Naive B cell (primary cell): Measurements from ENCODE around the gene RTEL1. TPM values are rescaled to one million over a fixed set of nuclear protein-coding genes. Genes with fewer than 3 reads are reported as not detected.
"Not testable (repeated sequence)": the region's sequence is repeated elsewhere in the genome, so short reads cannot be mapped to it uniquely, and the experiment has no call there.

Source experiments
- ATAC-seq, 2 donors: fragments of 150-1000 bp; cut with Tn5 transposase; 2 replicates each; pipeline ENCODE4 v1.10.0; 2021; ENCODE audit warnings: low read depth in 2 of 2, mild to moderate bottlenecking in 2 of 2, moderate library complexity in 2 of 2
- DNase-seq: peaks from one replicate; pipeline ENCODE4 v3.0.0; 2022
- H3K27ac Mint-ChIP-seq, 6 donors: one replicate each; pipeline ENCODE4 v1.8.0; 2020 to 2022; ENCODE audit warnings: mild to moderate bottlenecking in 6 of 6, mixed read lengths in 6 of 6, moderate library complexity in 5 of 6, inconsistent platforms in 2 of 6
- H3K27me3 Mint-ChIP-seq, 3 donors: one replicate each; pipeline ENCODE4 v1.8.0; 2021 to 2022; ENCODE audit warnings: mixed read lengths in 3 of 3, mild to moderate bottlenecking in 1 of 3
- H3K36me3 Mint-ChIP-seq, 2 donors: one replicate each; pipeline ENCODE4 v1.8.0; 2020 to 2022; ENCODE audit warnings: mixed read lengths in 2 of 2, inconsistent platforms in 1 of 2, mild to moderate bottlenecking in 1 of 2
- H3K4me1 Mint-ChIP-seq, 3 donors: one replicate each; pipeline ENCODE4 v1.8.0; 2020 to 2022; ENCODE audit warnings: mixed read lengths in 3 of 3, inconsistent platforms in 1 of 3, mild to moderate bottlenecking in 1 of 3, moderate library complexity in 1 of 3
- H3K4me3 Mint-ChIP-seq, 8 donors: one replicate each; pipeline ENCODE4 v1.8.0; 2020 to 2022; ENCODE audit warnings: mild to moderate bottlenecking in 8 of 8, mixed read lengths in 8 of 8, moderate library complexity in 8 of 8, inconsistent platforms in 2 of 8
- H3K9me3 Mint-ChIP-seq, 7 donors: one replicate each; pipeline ENCODE4 v1.8.0; 2020 to 2022; ENCODE audit warnings: mixed read lengths in 7 of 7, mild to moderate bottlenecking in 5 of 7, inconsistent platforms in 2 of 7, moderate library complexity in 1 of 7
- polyA plus RNA-seq, 6 donors: library from polyadenylated mRNA; unstranded; fragments of 300-500 nt; fragmentation: Illumina TruSeq; gene quantifications; one replicate each; pipeline ENCODE4 v1.2.3, GENCODE V29; 2021; ENCODE audit warnings: low read depth in 6 of 6

Gene RTEL1
- polyA plus RNA-seq, 6 donors from 2014 or later: 1.5 to 6.5 (median 3.0) TPM; not detected in 1

- Mint-ChIP-seq H3K27me3 (no peaks in the 10 kb centered on the region), H3K36me3 (no peaks in the 10 kb centered on the region), H3K27ac (peak overlapping the region; percentile 12 to 97 (median 82)), H3K4me3 (peak overlapping the region in 6 of 8 donors; percentile 21 to 73 (median 55)), H3K4me1 (peaks cover 25 to 77% (median 53%) of the 10 kb centered on the region in 3 donors), H3K9me3 (no peaks in the 10 kb centered on the region)
- no peak for ATAC-seq
- DNase-seq: no peak
Measured at GRCh38 chr20:63633732-63634131, 24.4 kb upstream of the RTEL1 start.

GRCh38 chr20:63635431-63636141 is 22.5 kb upstream of the RTEL1 start:
- Mint-ChIP-seq H3K36me3 (no peaks in the 10 kb centered on the region), H3K27ac (peak overlapping the region; percentile 96 to 99 (median 98)), H3K9me3 (no peaks in the 10 kb centered on the region), H3K27me3 (no peaks in the 10 kb centered on the region), H3K4me1 (peaks cover 31 to 76% (median 60%) of the 10 kb centered on the region in 3 donors), H3K4me3 (peak overlapping the region; percentile 67 to 92 (median 86))
- ATAC-seq (peak; percentile 70 to 71), DNase-seq (peak; percentile 79)

- Mint-ChIP-seq H3K27ac (peak overlapping the region; percentile 63 to 98 (median 92)), H3K4me1 (peaks cover 29 to 64% (median 48%) of the 10 kb centered on the region in 3 donors), H3K36me3 (no peaks in the 10 kb centered on the region), H3K4me3 (peak overlapping the region; percentile 2 to 92 (median 48)), H3K9me3 (no peaks in the 10 kb centered on the region), H3K27me3 (no peaks in the 10 kb centered on the region)
- ATAC-seq (no peak), DNase-seq (no peak)
Measured at GRCh38 chr20:63636752-63637628, 21.1 kb upstream of the RTEL1 start.

GRCh38 chr20:63639093-63639975 is 18.8 kb upstream of the RTEL1 start:
- Mint-ChIP-seq H3K4me1 (peaks cover 30 to 56% (median 49%) of the 10 kb centered on the region in 3 donors), H3K27ac (peak overlapping the region; percentile 98 to 100 (median 98)), H3K4me3 (peak overlapping the region; percentile 89 to 97 (median 93)), H3K9me3 (no peaks in the 10 kb centered on the region), H3K27me3 (no peaks in the 10 kb centered on the region), H3K36me3 (no peaks in the 10 kb centered on the region)
- ATAC-seq (peak; percentile 37 to 38), DNase-seq (peak; percentile 73)

GRCh38 chr20:63640086-63640485 is 18.0 kb upstream of the RTEL1 start:
- ATAC-seq: no peak
- Mint-ChIP-seq H3K9me3 (no peaks in the 10 kb centered on the region), H3K27ac (peak overlapping the region in 5 of 6 donors; percentile 98 to 99 (median 98)), H3K4me1 (peaks cover 33 to 55% (median 41%) of the 10 kb centered on the region in 3 donors), H3K4me3 (peak overlapping the region; percentile 89 to 97 (median 93)), H3K27me3 (no peaks in the 10 kb centered on the region), H3K36me3 (no peaks in the 10 kb centered on the region)
- DNase-seq: no peak

- H3K27me3 Mint-ChIP-seq, DNase-seq, ATAC-seq, H3K9me3 Mint-ChIP-seq, H3K36me3 Mint-ChIP-seq: not testable (repeated sequence)
- Mint-ChIP-seq H3K4me1 (peaks cover 31 to 49% (median 35%) of the 10 kb centered on the region in 3 donors), H3K27ac (peak overlapping the region in 4 of 6 donors; percentile 33 to 98 (median 77)), H3K4me3 (peak overlapping the region; percentile 77 to 97 (median 92))
Measured at GRCh38 chr20:63640686-63641085, 17.4 kb upstream of the RTEL1 start.

GRCh38 chr20:63641146-63641791 is 16.8 kb upstream of the RTEL1 start:
- Mint-ChIP-seq H3K27me3 (no peaks in the 10 kb centered on the region), H3K4me1 (peaks cover 29 to 47% (median 32%) of the 10 kb centered on the region in 3 donors), H3K36me3 (no peaks in the 10 kb centered on the region), H3K9me3 (no peaks in the 10 kb centered on the region), H3K27ac (peak overlapping the region in 4 of 6 donors; percentile 49 to 95 (median 78)), H3K4me3 (peak overlapping the region; percentile 75 to 92 (median 85))
- peak; percentile 64 for DNase-seq
- peak; percentile 34 to 35 for ATAC-seq

GRCh38 chr20:63641792-63642523 is 16.2 kb upstream of the RTEL1 start:
- peak overlapping the region; percentile 51 to 92 (median 78) for H3K4me3 Mint-ChIP-seq
- peaks cover 29 to 44% (median 30%) of the 10 kb centered on the region in 3 donors for H3K4me1 Mint-ChIP-seq
- no peaks in the 10 kb centered on the region for H3K36me3 Mint-ChIP-seq
- ATAC-seq: peak; percentile 80
- H3K27me3 Mint-ChIP-seq: no peaks in the 10 kb centered on the region
- H3K9me3 Mint-ChIP-seq: no peaks in the 10 kb centered on the region
- H3K27ac Mint-ChIP-seq: peak overlapping the region; percentile 21 to 97 (median 94)
- peak; percentile 95 for DNase-seq

GRCh38 chr20:63642527-63643247 is 15.4 kb upstream of the RTEL1 start:
- H3K27me3 Mint-ChIP-seq: no peaks in the 10 kb centered on the region
- H3K36me3 Mint-ChIP-seq: no peaks in the 10 kb centered on the region
- no peak for ATAC-seq
- H3K4me3 Mint-ChIP-seq: peak overlapping the region; percentile 64 to 85 (median 74)
- peak overlapping the region; percentile 77 to 95 (median 91) for H3K27ac Mint-ChIP-seq
- peaks cover 23 to 37% (median 29%) of the 10 kb centered on the region in 3 donors for H3K4me1 Mint-ChIP-seq
- DNase-seq: no peak
- H3K9me3 Mint-ChIP-seq: no peaks in the 10 kb centered on the region

GRCh38 chr20:63643499-63643898 is 14.6 kb upstream of the RTEL1 start:
- peak overlapping the region; percentile 35 to 85 (median 74) for H3K4me3 Mint-ChIP-seq
- DNase-seq: no peak
- H3K4me1 Mint-ChIP-seq: peaks cover 16 to 30% (median 25%) of the 10 kb centered on the region in 3 donors
- H3K9me3 Mint-ChIP-seq: no peaks in the 10 kb centered on the region
- H3K36me3 Mint-ChIP-seq: no peaks in the 10 kb centered on the region
- peak overlapping the region in 4 of 6 donors; percentile 71 to 95 (median 93) for H3K27ac Mint-ChIP-seq
- no peaks in the 10 kb centered on the region for H3K27me3 Mint-ChIP-seq
- ATAC-seq: no peak

- DNase-seq (no peak), ATAC-seq (no peak)
- peak overlapping the region in 4 of 6 donors; percentile 36 to 95 (median 47) for H3K27ac Mint-ChIP-seq
- peaks cover 12 to 27% (median 24%) of the 10 kb centered on the region in 3 donors for H3K4me1 Mint-ChIP-seq
- no peaks in the 10 kb centered on the region for H3K27me3 Mint-ChIP-seq
- H3K9me3 Mint-ChIP-seq: no peaks in the 10 kb centered on the region
- H3K4me3 Mint-ChIP-seq: peak overlapping the region in 4 of 8 donors; percentile 16 to 75 (median 50)
- no peaks in the 10 kb centered on the region for H3K36me3 Mint-ChIP-seq
Measured at GRCh38 chr20:63643946-63644345, 14.2 kb upstream of the RTEL1 start.
